Activated CD4-positive, alpha-beta T cell treated with anti-CD3 and anti-CD28 coated beads, Interleukin-2, amount 10 ng/mL, durations not matched to agents 7 days and 5 days (primary cell): Measurements from ENCODE around the gene PRRT2. TPM values are rescaled to one million over a fixed set of nuclear protein-coding genes. Genes with fewer than 3 reads are reported as not detected.

ENCODE experiments used
- CTCF ChIA-PET: fragments of 350-600 bp; sonication (Branson Sonifier 250); formaldehyde crosslinking; loops from one replicate; lab custom pipeline; 2021; ENCODE audit warnings: antibody characterized with exemption; lab: Charles Lee
- POLR2A ChIA-PET: fragments of 350-600 bp; sonication (Branson Sonifier 250); formaldehyde crosslinking; loops from one replicate; lab custom pipeline; 2021; ENCODE audit warnings: antibody characterized with exemption; lab: Charles Lee
- DNase-seq: peaks from one replicate; pipeline ENCODE4 v3.0.0-alpha.2; 2020
- H3K27ac Mint-ChIP-seq: one replicate; pipeline ENCODE4 v1.8.0; 2021; ENCODE audit warnings: mild to moderate bottlenecking, moderate library complexity, mixed read lengths
- H3K27me3 Mint-ChIP-seq: one replicate; pipeline ENCODE4 v1.8.0; 2021; ENCODE audit warnings: mixed read lengths
- H3K36me3 Mint-ChIP-seq: one replicate; pipeline ENCODE4 v1.8.0; 2021; ENCODE audit warnings: low read depth, mixed read lengths
- H3K4me1 Mint-ChIP-seq: one replicate; pipeline ENCODE4 v1.8.0; 2021; ENCODE audit warnings: mixed read lengths
- H3K4me3 Mint-ChIP-seq: one replicate; pipeline ENCODE4 v1.8.0; 2021; ENCODE audit warnings: mild to moderate bottlenecking, moderate library complexity, mixed read lengths
- H3K9me3 Mint-ChIP-seq: one replicate; pipeline ENCODE4 v1.8.0; 2021; ENCODE audit warnings: mixed read lengths
- total RNA-seq, 2 experiments: library from RNA; stranded (reverse); gene quantifications; one replicate each; pipeline ENCODE4 v1.2.3, GENCODE V29; 2021

PRRT2 gene
- total RNA-seq, 2 experiments from 2014 or later: 0.98 to 1.3 TPM

GRCh38 chr16:29863669-29863984, 51.6 kb downstream of the PRRT2 start:
- Mint-ChIP-seq H3K27ac (peak overlapping the region; percentile 100), H3K4me3 (peak overlapping the region; percentile 98), H3K36me3 (peaks cover 16% of the 10 kb centered on the region), H3K4me1 (peaks cover 31% of the 10 kb centered on the region), H3K27me3 (no peaks in the 10 kb centered on the region), H3K9me3 (no peaks in the 10 kb centered on the region)
- POLR2A ChIA-PET: no interaction called here
- no peak for DNase-seq
- CTCF ChIA-PET: interaction anchor here (0.6 to 2.2 kb wide), 12 partner anchors 9 to 109 kb away, joined by 3 to 4 read pairs (median 3); partner anchors contain the start of gene MVP

GRCh38 chr16:29864205-29864604, 52.2 kb downstream of the PRRT2 start:
- Mint-ChIP-seq H3K36me3 (peaks cover 15% of the 10 kb centered on the region), H3K27me3 (no peaks in the 10 kb centered on the region), H3K4me1 (peaks cover 31% of the 10 kb centered on the region), H3K9me3 (no peaks in the 10 kb centered on the region), H3K4me3 (no peak overlapping the region), H3K27ac (peak overlapping the region; percentile 57)
- POLR2A ChIA-PET: no interaction called here
- DNase-seq: no peak
- CTCF ChIA-PET: interaction anchor here (0.7 to 2.2 kb wide), 5 partner anchors 13 to 40 kb away, joined by 3 to 4 read pairs (median 4); partner anchors contain the start of gene SEZ6L2

Other genes with a start within 250 kb of the PRRT2 start
- gene SPN, start 148.9 kb upstream of the PRRT2 start, total RNA-seq: 100 to 1,000 TPM; 351 to 357 TPM
- gene QPRT, start 133.0 kb upstream of the PRRT2 start, total RNA-seq: 1 to 10 TPM; 3.9 to 4.8 TPM
- gene C16orf54, start 66.2 kb upstream of the PRRT2 start, total RNA-seq: 10 to 100 TPM; 88.3 to 92.3 TPM
- gene ZG16, start 33.9 kb upstream of the PRRT2 start, total RNA-seq: not detected
- 100 to 1,000 TPM; 244 to 253 TPM for gene KIF22, start 21.4 kb upstream of the PRRT2 start, total RNA-seq
- 100 to 1,000 TPM; 528 to 590 TPM for gene MAZ, start 5.7 kb upstream of the PRRT2 start, total RNA-seq
- 10 to 100 TPM; 26.8 to 29.6 TPM for gene PAGR1, start 4.0 kb downstream of the PRRT2 start, total RNA-seq
- gene MVP, start 8.3 kb downstream of the PRRT2 start, total RNA-seq: 100 to 1,000 TPM; 177 to 187 TPM
- 10 to 100 TPM; 62.5 to 82.1 TPM for gene CDIPT, start 51.0 kb downstream of the PRRT2 start, total RNA-seq
- gene SEZ6L2, start 87.4 kb downstream of the PRRT2 start, total RNA-seq: not detected
- gene ASPHD1, start 88.3 kb downstream of the PRRT2 start, total RNA-seq: not detected
- 10 to 100 TPM; 28.4 to 36.1 TPM for gene KCTD13, start 114.0 kb downstream of the PRRT2 start, total RNA-seq
- 10 to 100 TPM; 57.8 to 60.5 TPM for gene TMEM219, start 149.9 kb downstream of the PRRT2 start, total RNA-seq
- 10 to 100 TPM; 47.7 to 48.8 TPM for gene TAOK2, start 161.7 kb downstream of the PRRT2 start, total RNA-seq
- 10 to 100 TPM; 37.0 to 45.0 TPM for gene HIRIP3, start 183.4 kb downstream of the PRRT2 start, total RNA-seq
- gene INO80E, start 184.0 kb downstream of the PRRT2 start, total RNA-seq: 100 to 1,000 TPM; 113 to 134 TPM
- under 1 TPM; 0.19 to 0.30 TPM for gene DOC2A, start 198.8 kb downstream of the PRRT2 start, total RNA-seq
- gene C16orf92, start 211.0 kb downstream of the PRRT2 start, total RNA-seq: not detected
- gene TLCD3B, start 219.1 kb downstream of the PRRT2 start, total RNA-seq: 1 to 10 TPM; 7.1 to 7.2 TPM